MCF 10A (cell line): ENCODE results near the gene GCC2. TPM values are rescaled to one million over a fixed set of nuclear protein-coding genes. Genes with fewer than 3 reads are reported as not detected.
"Not testable (repeated sequence)": the region's sequence is repeated elsewhere in the genome, so short reads cannot be mapped to it uniquely, and the experiment has no call there.

Experiments
- BruUV-seq: library from RNA; stranded (reverse); fragments of 400-500 nt; replicated peaks from 2 replicates; lab custom pipeline; 2021; lab: Mats Ljungman, UMichigan
- CTCF ChIA-PET: fragments of 300-600 bp; sonication (Branson Sonifier 250); formaldehyde crosslinking; extraction: SDS; loops from one replicate; lab custom pipeline; 2021; ENCODE audit warnings: antibody characterized with exemption, inconsistent platforms; lab: Yijun Ruan, JAX
- POLR2A ChIA-PET: fragments of 300-600, 350-650 bp; sonication (Branson Sonifier 250); formaldehyde crosslinking; extraction: SDS; loops from one replicate; lab custom pipeline; 2020; ENCODE audit warnings: antibody characterized with exemption, inconsistent platforms; lab: Yijun Ruan, JAX
- DNase-seq: peaks from one replicate; pipeline ENCODE4 v3.0.0-alpha.2; 2018; ENCODE audit not compliant: unreplicated experiment
- H3K27ac Mint-ChIP-seq: one replicate; pipeline ENCODE4 v1.8.0; 2022; ENCODE audit warnings: mild to moderate bottlenecking, low read depth, mixed read lengths; ENCODE audit not compliant: unreplicated experiment
- H3K27me3 Mint-ChIP-seq: one replicate; pipeline ENCODE4 v1.8.0; 2022; ENCODE audit warnings: mixed read lengths; ENCODE audit not compliant: insufficient read depth, unreplicated experiment
- H3K36me3 Mint-ChIP-seq: one replicate; pipeline ENCODE4 v1.8.0; 2022; ENCODE audit warnings: mild to moderate bottlenecking, moderate library complexity, mixed read lengths; ENCODE audit not compliant: insufficient read depth, unreplicated experiment
- H3K4me1 Mint-ChIP-seq: one replicate; pipeline ENCODE4 v1.8.0; 2022; ENCODE audit warnings: mixed read lengths; ENCODE audit not compliant: insufficient read depth, unreplicated experiment
- H3K4me3 Mint-ChIP-seq: one replicate; pipeline ENCODE4 v1.8.0; 2022; ENCODE audit warnings: mild to moderate bottlenecking, moderate library complexity, mixed read lengths; ENCODE audit not compliant: unreplicated experiment
- H3K9me3 Mint-ChIP-seq: one replicate; pipeline ENCODE4 v1.8.0; 2022; ENCODE audit warnings: mixed read lengths; ENCODE audit not compliant: unreplicated experiment
- intact Hi-C: fragments of 100-400 bp; cut with micrococcal nuclease; formaldehyde crosslinking; loops from 2 replicates; pipeline ENCODE4 v1.14.1; 2022
- total RNA-seq: library from RNA; stranded (reverse); gene quantifications from 2 replicates; pipeline ENCODE4 v1.2.3, GENCODE V29; 2022
- TF ChIP-seq, protein P1 (sequence below): fragments of 200-600 bp; IDR thresholded peaks from one replicate; pipeline ENCODE4 v1.8.0; 2022; ENCODE audit warnings: antibody characterized with exemption, mild to moderate bottlenecking; ENCODE audit not compliant: unreplicated experiment

Gene GCC2
- total RNA-seq, 1 experiment from 2014 or later = 29.8 TPM

DNA sequence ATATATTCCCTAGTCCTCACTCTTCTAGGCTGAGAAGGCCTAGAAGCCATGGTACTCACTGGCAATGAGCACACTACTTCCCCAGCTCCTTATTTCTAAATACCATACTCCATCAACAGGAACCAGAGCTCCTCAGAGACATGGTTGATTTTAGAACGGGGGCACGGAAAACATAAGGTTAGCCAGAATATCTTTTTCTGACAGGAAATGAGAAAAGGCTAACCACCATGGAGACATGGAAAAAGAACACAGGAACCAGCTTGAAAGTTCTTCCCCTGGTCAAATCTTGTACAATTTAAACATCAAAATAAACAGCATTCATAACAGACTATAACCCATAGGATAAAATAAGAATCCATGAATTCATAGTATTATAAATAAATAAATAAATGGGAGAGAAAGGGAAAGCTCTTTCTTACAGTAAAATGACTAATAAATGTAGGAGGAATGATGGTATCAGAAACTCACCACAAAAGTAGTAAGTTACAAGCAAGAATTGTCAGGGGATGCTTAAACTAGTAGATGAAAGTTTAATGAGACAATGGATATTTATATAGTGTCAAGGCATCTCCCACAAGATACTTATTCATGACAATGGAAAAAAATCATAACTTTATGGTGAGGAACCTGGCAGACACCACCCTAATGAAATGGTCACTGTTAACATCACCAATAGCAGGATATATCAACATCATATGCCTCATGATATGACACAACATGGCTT lies 20.6 kb upstream of the GCC2 start:
- H3K4me3 Mint-ChIP-seq = no peak overlapping the region
- CTCF ChIA-PET = interaction anchor here (1.2 kb wide), 1 partner anchor 208 kb away, joined by 3 read pairs; no protein-coding TSS in a partner anchor
- BruUV-seq = no TSS peak
- no peak overlapping the region for H3K27ac Mint-ChIP-seq
- H3K27me3 Mint-ChIP-seq = no peaks in the 10 kb centered on the region
- H3K36me3 Mint-ChIP-seq = no peaks in the 10 kb centered on the region
- POLR2A ChIA-PET = interaction anchor here (0.5 to 0.8 kb wide), 3 partner anchors 20 to 32 kb away, joined by 3 read pairs; partner anchors contain the start of gene GCC2
- intact Hi-C loops = no loop called here
- DNase-seq = no peak
- H3K4me1 Mint-ChIP-seq = no peaks in the 10 kb centered on the region
- TF ChIP-seq, protein P1, sequence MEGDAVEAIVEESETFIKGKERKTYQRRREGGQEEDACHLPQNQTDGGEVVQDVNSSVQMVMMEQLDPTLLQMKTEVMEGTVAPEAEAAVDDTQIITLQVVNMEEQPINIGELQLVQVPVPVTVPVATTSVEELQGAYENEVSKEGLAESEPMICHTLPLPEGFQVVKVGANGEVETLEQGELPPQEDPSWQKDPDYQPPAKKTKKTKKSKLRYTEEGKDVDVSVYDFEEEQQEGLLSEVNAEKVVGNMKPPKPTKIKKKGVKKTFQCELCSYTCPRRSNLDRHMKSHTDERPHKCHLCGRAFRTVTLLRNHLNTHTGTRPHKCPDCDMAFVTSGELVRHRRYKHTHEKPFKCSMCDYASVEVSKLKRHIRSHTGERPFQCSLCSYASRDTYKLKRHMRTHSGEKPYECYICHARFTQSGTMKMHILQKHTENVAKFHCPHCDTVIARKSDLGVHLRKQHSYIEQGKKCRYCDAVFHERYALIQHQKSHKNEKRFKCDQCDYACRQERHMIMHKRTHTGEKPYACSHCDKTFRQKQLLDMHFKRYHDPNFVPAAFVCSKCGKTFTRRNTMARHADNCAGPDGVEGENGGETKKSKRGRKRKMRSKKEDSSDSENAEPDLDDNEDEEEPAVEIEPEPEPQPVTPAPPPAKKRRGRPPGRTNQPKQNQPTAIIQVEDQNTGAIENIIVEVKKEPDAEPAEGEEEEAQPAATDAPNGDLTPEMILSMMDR = no peak
- no peaks in the 10 kb centered on the region for H3K9me3 Mint-ChIP-seq

DNA sequence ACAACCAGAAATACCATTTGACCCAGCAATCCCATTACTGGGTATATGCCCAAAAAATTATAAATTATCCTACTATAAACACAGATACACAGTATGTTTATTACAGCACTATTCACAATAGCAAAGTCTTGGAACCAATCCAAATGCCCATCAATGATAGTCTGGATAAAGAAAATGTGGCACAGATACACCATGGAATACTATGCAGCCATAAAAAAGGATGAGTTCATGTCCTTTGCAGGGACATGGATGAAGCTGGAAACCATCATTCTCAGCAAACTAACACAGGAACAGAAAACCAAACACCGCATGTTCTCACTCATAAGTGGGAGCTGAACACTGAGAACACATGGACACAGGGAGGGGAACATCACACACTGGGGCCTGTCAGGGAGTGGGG lies 13.4 kb upstream of the GCC2 start:
- BruUV-seq, CTCF ChIA-PET, intact Hi-C loops, H3K27me3 Mint-ChIP-seq, DNase-seq, H3K36me3 Mint-ChIP-seq, POLR2A ChIA-PET, H3K4me1 Mint-ChIP-seq, H3K9me3 Mint-ChIP-seq, H3K4me3 Mint-ChIP-seq, H3K27ac Mint-ChIP-seq: not testable (repeated sequence)

DNA sequence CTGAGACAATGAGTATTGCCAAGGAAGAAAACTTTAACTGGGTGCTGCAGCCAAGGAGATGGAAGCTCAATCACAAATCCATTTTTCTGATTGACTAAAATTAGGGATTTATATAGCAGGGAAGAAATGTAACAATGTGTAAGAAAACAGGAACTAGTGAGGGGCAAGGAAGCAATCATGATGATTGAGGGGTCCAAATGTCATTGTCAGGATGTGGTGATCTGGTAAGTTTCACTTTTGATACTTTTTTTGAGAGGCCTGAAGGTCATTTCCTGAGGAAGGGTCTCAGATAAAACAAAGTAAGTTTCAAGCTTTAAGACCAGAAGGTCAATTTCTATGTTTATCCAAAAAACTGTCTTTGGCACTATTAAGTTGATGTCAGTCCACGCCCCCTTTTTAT lies 12.0 kb upstream of the GCC2 start:
- Mint-ChIP-seq H3K4me3 (no peak overlapping the region), H3K9me3 (no peaks in the 10 kb centered on the region), H3K27me3 (no peaks in the 10 kb centered on the region), H3K36me3 (no peaks in the 10 kb centered on the region), H3K4me1 (no peaks in the 10 kb centered on the region), H3K27ac (no peak overlapping the region)
- POLR2A ChIA-PET = no interaction called here
- TF ChIP-seq, protein P1 = no peak
- no peak for DNase-seq
- intact Hi-C loops = no loop called here
- CTCF ChIA-PET = no interaction called here
- BruUV-seq = no TSS peak

DNA sequence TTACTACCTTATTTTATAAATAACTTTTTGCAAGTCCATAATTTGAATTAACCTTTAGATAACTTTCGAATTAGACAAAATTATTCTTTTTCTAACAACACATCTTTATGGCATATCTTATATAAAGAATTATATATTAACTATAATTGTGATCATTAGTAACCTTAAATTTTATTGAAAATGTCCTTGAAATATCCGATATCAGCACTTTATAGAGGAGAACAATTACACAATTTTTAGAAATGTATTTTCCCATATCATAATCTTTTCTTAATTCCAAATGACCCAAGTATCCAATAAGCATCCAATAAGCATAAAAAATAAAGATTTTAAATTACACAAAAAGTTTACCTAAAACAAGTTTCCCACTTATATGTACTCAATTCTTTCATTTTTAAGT lies 7.3 kb upstream of the GCC2 start:
- Mint-ChIP-seq H3K36me3 (no peaks in the 10 kb centered on the region), H3K4me1 (no peaks in the 10 kb centered on the region), H3K27ac (no peak overlapping the region), H3K9me3 (no peaks in the 10 kb centered on the region), H3K4me3 (no peak overlapping the region), H3K27me3 (no peaks in the 10 kb centered on the region)
- POLR2A ChIA-PET = interaction anchor here (0.8 kb wide), 1 partner anchor 8 kb away, joined by 3 read pairs; no protein-coding TSS in a partner anchor
- TF ChIP-seq, protein P1 = no peak
- CTCF ChIA-PET = no interaction called here
- intact Hi-C loops = no loop called here
- DNase-seq = no peak
- no TSS peak for BruUV-seq
